Natural killer cell treated with Interleukin-12 subunit alpha and Interleukin-12 subunit beta and Interleukin-15 and Interleukin-18, amount 100 ng/mL, for 72 hours (primary cell): ENCODE results near the gene POLE. TPM values are rescaled to one million over a fixed set of nuclear protein-coding genes. Genes with fewer than 3 reads are reported as not detected.
A peak's percentile ranks its signal among the peaks of the same experiment; 100 is the strongest.

Experiments used
- ATAC-seq, 2 donors: fragments of 150-1000 bp; cut with Tn5 transposase in 1 of 2; sonication (Bioruptor Pico), chemical (Tn5 transposase) in 1 of 2; 2 replicates each; pipeline ENCODE4 v1.10.0; 2021
- DNase-seq: peaks from one replicate; pipeline ENCODE4 v3.0.0; 2022; ENCODE audit warnings: low spot score
- H3K27ac Mint-ChIP-seq, 2 donors: 1 replicate in 1 of 2; 2 replicates in 1 of 2; pipeline ENCODE4 v1.8.0; 2022; ENCODE audit warnings: mixed read lengths in 2 of 2, mild to moderate bottlenecking in 1 of 2, moderate library complexity in 1 of 2
- H3K27me3 Mint-ChIP-seq, 2 donors: 1 replicate in 1 of 2; 2 replicates in 1 of 2; pipeline ENCODE4 v1.8.0; 2022; ENCODE audit warnings: mixed read lengths in 2 of 2
- H3K36me3 Mint-ChIP-seq: one replicate; pipeline ENCODE4 v1.8.0; 2022; ENCODE audit warnings: mixed read lengths
- H3K4me1 Mint-ChIP-seq, 2 donors: 1 replicate in 1 of 2; 2 replicates in 1 of 2; pipeline ENCODE4 v1.8.0; 2022; ENCODE audit warnings: low read depth in 2 of 2, mixed read lengths in 2 of 2, mild to moderate bottlenecking in 1 of 2
- H3K4me3 Mint-ChIP-seq: one replicate; pipeline ENCODE4 v1.8.0; 2022; ENCODE audit warnings: mixed read lengths
- H3K9me3 Mint-ChIP-seq: 2 replicates; pipeline ENCODE4 v1.8.0; 2022; ENCODE audit warnings: mixed read lengths
- total RNA-seq, 2 donors: library from RNA; stranded (reverse); gene quantifications; one replicate each; pipeline ENCODE4 v1.2.3, GENCODE V29; 2022

POLE gene
- total RNA-seq, 2 donors from 2014 or later, result 94.3 to 265 TPM

DNA sequence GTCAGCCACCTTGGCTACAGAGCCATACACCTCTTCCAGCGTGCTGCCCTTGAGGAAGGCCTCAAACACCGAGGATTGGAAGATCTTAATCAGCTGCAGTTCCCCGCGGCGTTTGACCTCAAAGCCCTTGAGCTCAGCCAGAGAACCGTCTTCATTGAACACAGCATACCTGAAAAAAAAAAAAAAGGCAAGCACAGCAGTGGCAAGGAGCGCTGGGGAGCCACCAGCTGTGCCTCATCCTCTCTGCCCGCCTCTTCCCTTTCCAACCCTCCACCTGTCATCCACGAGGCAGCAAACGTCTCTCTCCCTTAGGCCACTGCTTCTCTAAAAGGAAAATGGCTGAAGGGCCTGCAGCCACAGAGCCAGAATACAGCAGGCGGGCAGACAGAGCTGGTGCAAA, 26.1 kb downstream of the POLE start:
- Mint-ChIP-seq H3K27me3 (no peaks in the 10 kb centered on the region), H3K9me3 (no peaks in the 10 kb centered on the region), H3K27ac (no peak overlapping the region), H3K36me3 (peaks cover 26% of the 10 kb centered on the region), H3K4me3 (no peak overlapping the region), H3K4me1 (peaks cover 7 to 24% of the 10 kb centered on the region in 2 donors)
- no peak for ATAC-seq
- DNase-seq, result no peak

DNA sequence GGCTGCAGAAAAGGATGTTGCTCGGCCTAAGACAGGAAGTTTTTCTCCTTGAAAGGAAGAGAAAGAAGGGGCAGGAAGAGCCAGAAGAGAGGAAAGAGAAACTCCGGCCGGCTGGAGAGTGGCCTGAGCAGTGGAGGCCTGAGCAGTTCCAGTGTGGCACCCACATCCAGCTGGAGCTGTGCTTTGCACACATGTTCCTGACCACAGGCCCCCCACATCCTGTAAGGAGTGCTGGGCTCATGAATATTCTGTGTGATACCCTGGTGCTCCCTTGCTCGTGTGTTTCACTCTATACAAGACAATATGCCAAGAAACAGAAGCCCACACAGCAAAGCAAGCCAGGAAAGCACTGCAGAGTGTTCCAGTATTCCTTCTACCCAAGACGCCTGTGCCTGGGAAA, 27.1 kb downstream of the POLE start:
- no peak overlapping the region for H3K4me3 Mint-ChIP-seq
- no peaks in the 10 kb centered on the region for H3K9me3 Mint-ChIP-seq
- peaks cover 18% of the 10 kb centered on the region for H3K36me3 Mint-ChIP-seq
- DNase-seq (no peak), ATAC-seq (no peak)
- no peak overlapping the region for H3K27ac Mint-ChIP-seq
- no peaks in the 10 kb centered on the region for H3K27me3 Mint-ChIP-seq
- peaks cover 7 to 16% of the 10 kb centered on the region in 2 donors for H3K4me1 Mint-ChIP-seq

DNA sequence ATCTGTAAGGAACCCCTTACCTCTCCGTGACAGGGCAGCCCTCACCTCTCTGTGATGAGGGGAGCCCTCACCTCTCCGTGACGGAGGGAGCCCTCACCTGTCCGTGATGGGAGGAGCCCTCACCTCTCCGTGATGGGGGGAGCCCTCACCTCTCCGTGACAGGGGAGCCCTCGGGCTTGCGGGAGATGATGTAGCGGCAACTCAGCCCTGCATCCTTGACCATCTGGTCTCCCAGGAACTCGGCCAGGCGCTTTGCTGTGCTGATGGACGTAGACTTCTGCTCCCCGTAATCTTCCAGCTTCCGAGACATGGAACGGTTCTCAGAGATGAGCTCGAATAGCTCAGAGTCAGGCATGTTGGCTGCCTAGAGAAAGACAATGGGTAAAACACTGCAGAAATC, 28.0 kb downstream of the POLE start:
- H3K27ac Mint-ChIP-seq, result no peak overlapping the region
- no peaks in the 10 kb centered on the region for H3K9me3 Mint-ChIP-seq
- DNase-seq (no peak), ATAC-seq (no peak)
- H3K4me1 Mint-ChIP-seq, result peaks cover 7 to 8% of the 10 kb centered on the region in 2 donors
- peaks cover 18% of the 10 kb centered on the region for H3K36me3 Mint-ChIP-seq
- H3K4me3 Mint-ChIP-seq, result no peak overlapping the region
- no peaks in the 10 kb centered on the region for H3K27me3 Mint-ChIP-seq

DNA sequence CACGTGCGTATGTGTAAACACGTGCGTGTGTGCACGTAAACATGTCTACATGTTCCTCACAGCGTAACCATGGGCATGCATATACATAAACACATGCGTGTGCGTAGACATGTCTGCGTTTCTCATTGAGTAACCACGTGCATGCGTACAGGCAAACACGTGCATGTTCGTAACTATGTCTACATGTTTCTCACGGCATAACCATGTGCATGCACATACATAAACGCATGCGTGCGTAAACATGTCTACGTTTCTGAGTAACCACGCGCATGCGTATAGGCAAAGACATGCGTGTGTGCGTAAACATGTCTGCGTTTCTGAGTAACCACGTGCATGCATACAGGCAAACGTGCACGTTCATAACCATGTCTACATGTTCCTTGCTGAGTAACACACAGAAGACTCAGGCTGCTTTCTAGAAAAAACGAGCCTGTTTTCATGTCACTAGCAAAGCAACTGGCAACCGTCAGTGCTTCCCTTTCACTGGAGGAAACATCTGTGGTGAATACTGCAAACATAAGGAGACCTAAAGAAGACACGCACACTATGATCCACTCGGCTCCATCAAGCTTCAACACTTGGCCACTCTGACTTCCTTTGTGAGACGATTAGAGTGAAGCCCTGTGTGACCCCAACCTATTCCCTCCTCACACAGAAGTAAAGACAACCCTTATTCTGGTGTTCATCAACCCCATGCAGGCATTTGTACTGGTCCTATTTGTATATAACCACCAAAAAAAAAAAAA, 28.8 kb downstream of the POLE start:
- H3K27ac Mint-ChIP-seq, result peak overlapping the region in 1 of 2 donors; percentile 48
- no peak for DNase-seq
- no peaks in the 10 kb centered on the region for H3K27me3 Mint-ChIP-seq
- no peaks in the 10 kb centered on the region for H3K9me3 Mint-ChIP-seq
- ATAC-seq, result no peak
- H3K4me3 Mint-ChIP-seq, result no peak overlapping the region
- peaks cover 7 to 8% of the 10 kb centered on the region in 2 donors for H3K4me1 Mint-ChIP-seq
- peaks cover 22% of the 10 kb centered on the region for H3K36me3 Mint-ChIP-seq

- Mint-ChIP-seq H3K27ac (peak overlapping the region in 1 of 2 donors; percentile 48), H3K36me3 (peaks cover 25% of the 10 kb centered on the region)
Observed at GRCh38 chr12:132657004-132657727, 30.0 kb downstream of the POLE start.

DNA sequence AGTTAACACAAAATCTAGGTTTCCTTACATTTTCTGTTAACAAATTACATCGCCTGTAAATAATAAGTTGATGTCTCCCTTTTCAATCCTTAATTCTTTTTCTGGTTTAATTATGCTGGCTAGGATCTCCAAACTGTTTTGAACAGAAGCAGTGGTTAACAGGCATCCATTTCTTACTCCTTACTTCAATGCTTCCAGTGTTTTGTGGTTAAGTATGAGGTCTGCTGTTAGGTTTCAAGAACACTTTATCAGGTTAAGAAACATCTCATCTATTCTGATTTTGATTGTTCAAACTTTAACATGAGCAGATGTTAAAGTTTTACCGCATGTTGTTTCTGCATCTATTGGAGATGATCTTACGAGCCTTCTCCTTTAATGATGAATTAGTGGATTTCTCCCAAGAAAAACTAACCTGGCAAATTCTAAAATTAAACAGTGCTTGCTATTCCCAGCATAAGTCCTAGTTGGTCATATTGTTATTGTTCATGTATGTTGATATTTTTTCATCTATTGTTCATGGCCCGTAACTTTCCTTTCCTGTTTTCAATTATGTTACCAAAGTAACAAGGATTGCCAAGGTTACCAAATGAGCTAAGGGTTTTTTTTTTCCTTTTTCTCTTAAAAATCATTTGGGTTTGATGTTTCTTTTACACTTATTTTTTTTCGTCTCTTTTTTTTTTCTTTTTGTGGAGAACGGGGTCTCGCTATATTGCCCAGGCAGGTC, 33.4 kb downstream of the POLE start:
- Mint-ChIP-seq H3K4me1 (no peaks in the 10 kb centered on the region), H3K36me3 (peaks cover 25% of the 10 kb centered on the region)
- no peak for ATAC-seq

More at GRCh38 chr12:132657004-132657727, 30.0 kb downstream of the POLE start:
- no peak overlapping the region for H3K4me3 Mint-ChIP-seq
- DNase-seq (no peak), ATAC-seq (no peak)
- H3K9me3 Mint-ChIP-seq, result no peaks in the 10 kb centered on the region
- peaks cover under 1% of the 10 kb centered on the region in 2 donors for H3K4me1 Mint-ChIP-seq
- H3K27me3 Mint-ChIP-seq, result no peaks in the 10 kb centered on the region

GRCh38 chr12:132651444-132652100, 35.6 kb downstream of the POLE start:
- ATAC-seq (no peak), DNase-seq (no peak)
- H3K36me3 Mint-ChIP-seq, result peaks cover 19% of the 10 kb centered on the region
- no peak overlapping the region for H3K4me3 Mint-ChIP-seq
- H3K27me3 Mint-ChIP-seq, result no peaks in the 10 kb centered on the region
- H3K27ac Mint-ChIP-seq, result no peak overlapping the region
- no peaks in the 10 kb centered on the region for H3K9me3 Mint-ChIP-seq
- no peaks in the 10 kb centered on the region for H3K4me1 Mint-ChIP-seq

More for the DNA sequence above, 33.4 kb downstream of the POLE start:
- H3K9me3 Mint-ChIP-seq, result no peaks in the 10 kb centered on the region
- H3K27ac Mint-ChIP-seq, result no peak overlapping the region
- H3K27me3 Mint-ChIP-seq, result no peaks in the 10 kb centered on the region
- no peak for DNase-seq
- no peak overlapping the region for H3K4me3 Mint-ChIP-seq

DNA sequence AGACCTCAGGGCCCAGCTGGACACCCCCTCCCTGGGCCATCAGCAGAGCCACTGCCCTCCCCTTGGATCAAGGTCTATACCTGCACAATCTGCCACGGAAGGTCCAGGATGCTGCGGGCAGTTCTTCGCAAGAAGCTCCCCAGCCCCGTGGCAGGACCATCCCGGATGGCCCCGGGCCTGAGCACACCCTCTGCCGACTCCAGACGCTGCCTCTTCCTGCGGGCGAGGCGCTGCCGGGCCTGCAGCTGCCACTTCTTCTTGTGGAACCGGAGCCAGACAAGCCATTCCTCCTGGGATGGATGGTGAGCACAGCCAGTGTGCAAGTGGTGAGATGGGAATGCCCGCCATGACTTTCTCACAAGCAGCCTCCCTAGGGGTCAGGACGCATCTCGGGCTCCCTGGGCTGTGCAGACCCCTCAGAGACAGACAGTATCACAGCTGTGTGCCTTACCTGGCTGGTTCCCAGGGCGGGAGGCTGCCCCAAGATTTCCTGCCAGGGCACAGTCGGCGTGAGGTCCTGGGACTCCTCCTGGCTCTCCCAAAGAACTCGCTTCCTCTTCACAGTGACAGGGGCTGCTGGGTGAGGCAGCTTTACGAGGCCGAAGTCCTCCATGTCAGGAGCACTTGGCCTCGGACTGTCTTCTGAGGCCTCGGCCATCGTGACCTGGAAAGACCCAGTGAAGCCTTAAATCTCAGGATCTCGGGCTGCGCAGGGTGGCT, 37.8 kb downstream of the POLE start:
- H3K27me3 Mint-ChIP-seq, result no peaks in the 10 kb centered on the region
- peaks cover 17% of the 10 kb centered on the region for H3K36me3 Mint-ChIP-seq
- H3K4me3 Mint-ChIP-seq, result no peak overlapping the region
- H3K9me3 Mint-ChIP-seq, result no peaks in the 10 kb centered on the region
- ATAC-seq (peak; percentile 29 to 59), DNase-seq (no peak)
- no peaks in the 10 kb centered on the region for H3K4me1 Mint-ChIP-seq
- no peak overlapping the region for H3K27ac Mint-ChIP-seq

GRCh38 chr12:132648616-132649225, 38.4 kb downstream of the POLE start:
- H3K4me1 Mint-ChIP-seq, result no peaks in the 10 kb centered on the region
- ATAC-seq (peak; percentile 31 to 36), DNase-seq (no peak)
- H3K36me3 Mint-ChIP-seq, result peaks cover 16% of the 10 kb centered on the region
- H3K27me3 Mint-ChIP-seq, result no peaks in the 10 kb centered on the region
- H3K4me3 Mint-ChIP-seq, result no peak overlapping the region
- no peaks in the 10 kb centered on the region for H3K9me3 Mint-ChIP-seq
- no peak overlapping the region for H3K27ac Mint-ChIP-seq

GRCh38 chr12:132647858-132648257, 39.3 kb downstream of the POLE start:
- Mint-ChIP-seq H3K27ac (no peak overlapping the region), H3K36me3 (peaks cover 12% of the 10 kb centered on the region), H3K9me3 (no peaks in the 10 kb centered on the region), H3K4me3 (no peak overlapping the region), H3K27me3 (no peaks in the 10 kb centered on the region), H3K4me1 (no peaks in the 10 kb centered on the region)
- ATAC-seq (no peak), DNase-seq (no peak)

DNA sequence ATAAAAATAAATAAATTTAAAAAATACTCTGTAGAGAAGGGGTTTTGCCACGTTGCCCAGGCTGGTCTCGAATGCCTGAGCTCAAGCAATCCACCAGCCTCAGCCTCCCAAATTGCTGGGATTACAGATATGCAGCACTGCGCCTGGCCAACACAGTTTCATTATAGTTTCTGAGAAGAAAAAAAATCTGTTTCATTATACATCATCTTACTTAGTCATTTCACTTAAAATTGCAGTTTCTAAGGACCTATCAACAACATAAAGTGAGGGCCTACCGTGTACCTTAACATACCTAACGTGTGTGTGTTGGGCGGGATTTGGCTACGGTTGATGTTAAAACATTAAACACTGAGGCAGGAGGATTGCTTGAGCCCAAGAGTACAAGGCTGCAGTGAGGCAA, 40.3 kb downstream of the POLE start:
- H3K4me1 Mint-ChIP-seq, result no peaks in the 10 kb centered on the region
- H3K27ac Mint-ChIP-seq, result no peak overlapping the region
- H3K4me3 Mint-ChIP-seq, result no peak overlapping the region
- no peaks in the 10 kb centered on the region for H3K27me3 Mint-ChIP-seq
- peak in 1 of 2 donors; percentile 52 for ATAC-seq
- H3K36me3 Mint-ChIP-seq, result peaks cover 6% of the 10 kb centered on the region
- no peak for DNase-seq
- no peaks in the 10 kb centered on the region for H3K9me3 Mint-ChIP-seq

DNA sequence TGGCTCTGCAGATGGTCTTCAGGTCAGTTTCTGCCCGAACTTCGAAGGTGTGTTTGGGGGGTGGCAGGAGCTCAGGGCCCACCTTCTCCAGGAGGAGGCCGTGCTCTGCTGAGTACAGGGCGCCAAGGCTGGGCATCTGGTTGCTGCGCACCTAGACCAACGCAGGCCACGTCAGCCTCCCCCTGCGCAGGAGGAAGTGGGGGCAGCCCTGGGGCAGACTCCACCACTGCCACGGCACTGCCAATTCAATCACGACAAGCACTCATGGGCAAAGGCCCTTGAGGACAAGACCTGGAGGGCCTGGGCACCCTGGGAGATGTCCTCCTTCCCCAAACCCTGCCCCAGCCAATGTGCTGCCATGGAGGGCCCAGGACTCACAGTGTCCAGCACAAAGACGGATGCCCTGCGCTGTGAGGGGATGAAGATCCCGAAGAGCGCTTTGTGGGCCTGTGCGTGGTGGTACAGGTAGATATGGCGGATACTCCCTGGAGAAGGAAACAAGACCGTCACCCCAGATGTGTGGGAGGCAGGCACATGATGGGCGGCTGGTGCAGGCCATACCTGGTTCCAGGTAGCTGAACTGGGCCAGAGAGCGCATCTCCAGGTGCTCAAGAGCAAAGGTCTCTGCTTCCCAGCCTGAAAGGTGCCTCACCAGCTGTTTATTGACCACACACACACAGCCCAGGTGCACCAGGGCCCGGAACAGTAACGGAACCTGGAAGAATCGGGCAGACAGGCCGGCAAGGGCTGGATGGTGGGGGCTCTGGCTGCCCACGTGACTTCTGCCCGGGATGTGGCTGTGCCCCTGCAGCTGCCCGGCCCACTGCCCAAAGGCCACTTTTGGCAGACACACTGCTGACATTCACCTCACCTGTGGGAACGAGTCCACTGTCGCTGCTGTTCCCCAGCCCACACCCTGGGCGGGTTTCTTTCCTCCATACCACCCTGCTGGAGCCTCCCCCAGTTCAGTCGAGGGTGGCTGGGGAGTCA, 44.0 kb downstream of the POLE start:
- Mint-ChIP-seq H3K36me3 (peaks cover 10% of the 10 kb centered on the region), H3K4me3 (no peak overlapping the region), H3K27me3 (no peaks in the 10 kb centered on the region), H3K9me3 (no peaks in the 10 kb centered on the region), H3K4me1 (peaks cover 10% of the 10 kb centered on the region in 2 donors), H3K27ac (no peak overlapping the region)
- DNase-seq, result no peak
- ATAC-seq, result no peak
